ENCODE measurements around the gene LIPK. TPM values are rescaled to one million over a fixed set of nuclear protein-coding genes. Genes with fewer than 3 reads are reported as not detected.
"Not testable (repeated sequence)": the region's sequence is repeated elsewhere in the genome, so short reads cannot be mapped to it uniquely, and the experiment has no call there.

LIPK gene, protein sequence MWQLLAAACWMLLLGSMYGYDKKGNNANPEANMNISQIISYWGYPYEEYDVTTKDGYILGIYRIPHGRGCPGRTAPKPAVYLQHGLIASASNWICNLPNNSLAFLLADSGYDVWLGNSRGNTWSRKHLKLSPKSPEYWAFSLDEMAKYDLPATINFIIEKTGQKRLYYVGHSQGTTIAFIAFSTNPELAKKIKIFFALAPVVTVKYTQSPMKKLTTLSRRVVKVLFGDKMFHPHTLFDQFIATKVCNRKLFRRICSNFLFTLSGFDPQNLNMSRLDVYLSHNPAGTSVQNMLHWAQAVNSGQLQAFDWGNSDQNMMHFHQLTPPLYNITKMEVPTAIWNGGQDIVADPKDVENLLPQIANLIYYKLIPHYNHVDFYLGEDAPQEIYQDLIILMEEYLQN
- polyA plus RNA-seq = not detected

GRCh38 chr10:88705958-88706357, at the start of gene LIPK:
LIPK (plus strand) TSS chr10:88706249; CDS start chr10:88724544, 18,295 bp downstream.
- H3K27me3 Mint-ChIP-seq = no peaks in the 10 kb centered on the region
- H3K4me1 Mint-ChIP-seq = no peaks in the 10 kb centered on the region
- H3K4me3 Mint-ChIP-seq = no peak within 1 kb of the TSS
- no peaks in the 10 kb centered on the region for H3K36me3 Mint-ChIP-seq
- H3K9me3 Mint-ChIP-seq = no peaks in the 10 kb centered on the region
- H3K27ac Mint-ChIP-seq = no peak within 1 kb of the TSS

DNA sequence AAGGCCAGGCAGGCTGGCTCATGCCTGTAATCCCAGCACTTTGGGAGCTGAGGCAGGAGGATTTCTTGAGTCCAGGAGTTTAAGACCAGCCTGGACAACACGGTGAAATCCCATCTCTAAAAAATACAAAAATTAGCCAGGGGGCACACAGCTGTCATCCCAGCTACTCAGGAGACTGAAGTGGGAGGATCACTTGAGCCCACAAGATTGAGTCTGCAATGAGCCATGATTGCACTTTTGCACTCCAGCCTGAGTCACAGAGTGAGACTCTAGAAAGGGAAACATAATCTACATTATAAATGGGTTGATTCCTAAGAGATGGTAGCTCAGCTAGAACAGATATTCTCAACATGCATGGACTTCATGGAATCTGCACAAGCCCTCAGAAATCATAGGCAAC, 48.1 kb upstream of the LIPK start:
- no peaks in the 10 kb centered on the region for H3K27me3 Mint-ChIP-seq
- peaks cover 0 to 2% (median 0%) of the 10 kb centered on the region in 3 donors for H3K9me3 Mint-ChIP-seq
- no peak overlapping the region for H3K4me3 Mint-ChIP-seq
- H3K4me1 Mint-ChIP-seq = no peaks in the 10 kb centered on the region
- H3K27ac Mint-ChIP-seq = no peak overlapping the region
- no peaks in the 10 kb centered on the region for H3K36me3 Mint-ChIP-seq

DNA sequence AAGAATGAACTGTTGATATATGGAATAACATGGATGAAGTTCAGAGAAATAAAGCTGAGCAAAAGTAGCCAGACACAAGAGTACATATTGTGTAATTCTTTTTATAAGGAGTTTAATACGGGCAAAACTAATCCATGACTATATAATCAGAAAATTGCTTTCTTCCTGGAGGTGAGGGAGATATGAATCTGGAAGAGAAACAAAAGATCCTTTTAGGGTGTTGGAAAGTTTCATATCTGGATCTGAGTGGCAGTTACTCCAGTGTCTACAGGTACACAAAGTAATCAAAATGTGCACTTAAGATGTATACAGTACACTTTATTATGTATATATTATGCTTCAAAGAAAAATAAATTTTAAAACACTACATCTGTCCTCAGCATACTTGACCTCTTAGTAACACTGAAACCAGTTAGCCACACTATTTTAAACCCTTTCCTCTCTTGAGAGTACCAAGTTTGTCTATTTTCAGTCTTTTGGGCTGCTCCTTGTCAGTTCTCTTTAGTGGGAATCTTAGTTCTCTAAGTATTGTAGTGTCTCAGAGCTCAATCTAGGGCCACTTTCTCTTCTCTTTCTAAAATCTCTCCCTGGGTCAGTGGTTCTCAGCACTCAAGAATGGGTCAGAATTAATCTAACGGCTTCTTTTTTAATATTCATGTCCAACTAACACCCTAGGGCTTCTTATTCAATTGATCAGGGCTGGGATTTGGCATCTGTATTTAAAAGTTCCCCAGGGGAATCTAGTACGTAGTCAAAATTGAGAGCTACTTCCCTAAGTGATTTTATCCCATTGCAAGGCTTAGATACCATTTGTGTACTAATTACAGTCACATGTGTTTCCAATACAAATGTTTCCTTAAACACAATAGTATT, 46.1 kb upstream of the LIPK start:
- H3K27me3 Mint-ChIP-seq = peaks cover 2% of the 10 kb centered on the region
- peaks cover 0 to 2% (median 2%) of the 10 kb centered on the region in 3 donors for H3K9me3 Mint-ChIP-seq
- no peak overlapping the region for H3K4me3 Mint-ChIP-seq

DNA sequence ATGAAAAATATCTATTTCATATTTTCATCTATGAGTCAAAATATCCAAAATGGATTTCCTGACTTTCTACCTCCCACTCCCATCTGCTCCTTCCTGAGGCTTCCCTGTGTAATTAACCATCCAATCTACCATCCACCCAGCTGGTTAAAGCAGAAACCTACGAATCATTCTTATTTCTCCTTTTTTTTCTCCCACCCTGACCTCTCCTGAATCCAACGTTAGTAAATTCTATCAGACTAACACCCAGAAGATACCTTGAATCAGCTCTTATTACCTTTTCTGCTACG, 45.5 kb upstream of the LIPK start:
- no peak overlapping the region for H3K27ac Mint-ChIP-seq
- peaks cover 2% of the 10 kb centered on the region for H3K27me3 Mint-ChIP-seq
- H3K36me3 Mint-ChIP-seq = no peaks in the 10 kb centered on the region
- H3K4me3 Mint-ChIP-seq = no peak overlapping the region
- peaks cover 0 to 2% (median 2%) of the 10 kb centered on the region in 3 donors for H3K9me3 Mint-ChIP-seq
- no peaks in the 10 kb centered on the region for H3K4me1 Mint-ChIP-seq

More for the DNA sequence above, 46.1 kb upstream of the LIPK start:
- no peak overlapping the region for H3K27ac Mint-ChIP-seq
- H3K36me3 Mint-ChIP-seq = no peaks in the 10 kb centered on the region
- H3K4me1 Mint-ChIP-seq = no peaks in the 10 kb centered on the region

- Mint-ChIP-seq H3K36me3 (no peaks in the 10 kb centered on the region), H3K9me3 (peaks cover 0 to 2% (median 2%) of the 10 kb centered on the region in 3 donors), H3K4me1 (no peaks in the 10 kb centered on the region), H3K27ac (no peak overlapping the region), H3K27me3 (peaks cover 2% of the 10 kb centered on the region), H3K4me3 (no peak overlapping the region)
Observed at GRCh38 chr10:88661018-88661417, 45.0 kb upstream of the LIPK start.

GRCh38 chr10:88661577-88661976, 44.5 kb upstream of the LIPK start:
- no peak overlapping the region for H3K27ac Mint-ChIP-seq
- H3K27me3 Mint-ChIP-seq = peaks cover 2% of the 10 kb centered on the region
- H3K4me1 Mint-ChIP-seq = no peaks in the 10 kb centered on the region
- peaks cover 0 to 2% (median 2%) of the 10 kb centered on the region in 3 donors for H3K9me3 Mint-ChIP-seq
- H3K4me3 Mint-ChIP-seq = no peak overlapping the region
- H3K36me3 Mint-ChIP-seq = no peaks in the 10 kb centered on the region

DNA sequence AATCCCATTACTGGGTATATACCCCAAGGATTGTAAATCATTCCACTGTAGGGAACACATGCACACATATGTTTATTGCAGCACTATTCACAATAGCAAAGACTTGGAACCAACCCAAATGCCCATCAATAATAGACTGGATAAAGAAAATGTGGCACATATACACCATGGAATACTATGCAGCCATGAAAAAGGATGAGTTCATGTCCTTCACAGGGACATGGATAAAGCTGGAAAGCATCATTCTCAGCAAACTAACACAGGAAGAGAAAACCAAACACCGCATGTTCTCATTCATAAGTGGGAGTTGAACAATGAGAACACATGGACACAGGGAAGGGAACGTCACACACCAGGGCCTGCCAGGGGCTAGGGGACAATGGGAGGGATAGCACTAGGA, 42.9 kb upstream of the LIPK start:
- H3K27me3 Mint-ChIP-seq, H3K27ac Mint-ChIP-seq, H3K36me3 Mint-ChIP-seq, H3K9me3 Mint-ChIP-seq, H3K4me1 Mint-ChIP-seq, H3K4me3 Mint-ChIP-seq: not testable (repeated sequence)

DNA sequence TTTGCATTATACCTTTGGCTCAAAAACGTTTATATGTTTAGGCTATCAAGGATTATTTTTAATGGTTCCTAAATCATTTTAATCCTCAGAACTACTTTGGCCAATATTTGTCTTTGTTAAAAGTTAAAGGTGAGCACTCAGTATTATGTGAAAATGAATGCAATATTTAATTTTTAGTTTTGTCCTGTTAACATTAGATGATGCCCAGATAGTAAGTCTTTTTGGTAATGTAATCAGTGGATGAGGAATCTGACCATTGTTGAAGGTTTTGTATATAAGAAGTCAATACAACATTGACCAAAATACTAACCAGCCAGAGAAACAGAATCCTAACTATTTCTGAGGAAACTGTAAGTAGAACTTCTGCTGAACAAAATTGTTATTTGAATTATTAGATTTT, 41.9 kb upstream of the LIPK start, which contains the start of gene LIPF:
Gene LIPF, plus strand, starts transcription at position 301 of the 400 bp plus-strand sequence. CDS start 2,856 bp downstream, outside the sequence.
- Mint-ChIP-seq H3K4me1 (peaks cover 0 to under 1% (median 0%) of the 10 kb centered on the region in 3 donors), H3K4me3 (no peak within 1 kb of the TSS), H3K9me3 (peaks cover 0 to 2% (median 2%) of the 10 kb centered on the region in 3 donors), H3K36me3 (no peaks in the 10 kb centered on the region), H3K27me3 (peaks cover 2% of the 10 kb centered on the region), H3K27ac (no peak within 1 kb of the TSS)

DNA sequence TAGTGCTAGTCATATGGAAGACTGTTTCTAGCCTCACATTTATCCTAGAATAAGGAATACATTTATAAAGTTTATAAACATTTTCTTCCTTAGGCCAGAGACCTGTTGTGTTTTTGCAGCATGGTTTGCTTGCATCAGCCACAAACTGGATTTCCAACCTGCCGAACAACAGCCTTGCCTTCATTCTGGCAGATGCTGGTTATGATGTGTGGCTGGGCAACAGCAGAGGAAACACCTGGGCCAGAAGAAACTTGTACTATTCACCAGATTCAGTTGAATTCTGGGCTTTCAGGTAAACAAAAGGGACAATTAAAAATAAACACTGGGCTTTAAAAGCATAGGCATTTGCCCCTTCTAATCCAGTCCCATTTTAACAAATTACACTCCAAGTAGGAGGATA, 37.6 kb upstream of the LIPK start:
- H3K4me1 Mint-ChIP-seq = peaks cover 0 to 2% (median 2%) of the 10 kb centered on the region in 3 donors
- no peaks in the 10 kb centered on the region for H3K36me3 Mint-ChIP-seq
- no peaks in the 10 kb centered on the region for H3K27me3 Mint-ChIP-seq
- no peaks in the 10 kb centered on the region for H3K9me3 Mint-ChIP-seq
- no peak overlapping the region for H3K27ac Mint-ChIP-seq
- no peak overlapping the region for H3K4me3 Mint-ChIP-seq

DNA sequence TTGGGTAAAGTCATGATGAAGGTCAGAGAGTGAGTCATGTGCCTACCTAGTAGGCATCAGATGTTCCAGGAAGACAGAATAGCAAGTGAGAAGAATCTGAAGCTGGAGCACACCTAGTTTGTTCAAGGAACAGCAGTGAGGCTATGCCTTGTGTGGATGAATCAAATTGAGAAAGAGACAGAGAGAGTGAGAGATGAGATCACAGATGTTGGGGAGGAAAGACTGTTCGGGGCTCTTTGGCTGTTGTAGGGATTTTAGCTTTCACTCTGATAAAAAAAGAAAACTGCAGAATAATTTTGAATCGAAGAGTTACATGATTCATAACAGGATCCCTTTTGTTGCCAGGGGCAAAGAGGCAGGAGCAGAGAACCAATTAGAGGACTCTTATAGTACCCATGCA, 35.6 kb upstream of the LIPK start:
- Mint-ChIP-seq H3K36me3 (no peaks in the 10 kb centered on the region), H3K9me3 (no peaks in the 10 kb centered on the region), H3K27ac (no peak overlapping the region)

DNA sequence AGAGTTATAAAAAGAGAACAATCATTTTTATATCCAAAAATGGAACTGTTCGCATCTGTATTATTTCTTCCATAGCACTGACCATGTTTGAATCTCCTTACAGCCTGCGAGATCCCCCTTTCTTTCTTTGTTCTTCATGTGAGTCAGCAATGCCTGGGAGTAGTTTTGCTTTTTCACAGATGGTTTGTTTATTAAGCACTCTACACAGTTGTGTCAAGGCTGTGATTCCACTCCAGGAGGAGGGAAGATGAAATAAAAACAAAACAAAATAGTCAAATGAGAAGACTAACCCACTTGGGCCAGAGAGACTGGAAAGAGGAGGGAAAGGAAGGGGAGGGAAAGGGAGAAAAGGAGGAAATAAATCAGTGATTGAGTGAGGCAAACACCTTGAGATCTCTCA, 34.0 kb upstream of the LIPK start:
- Mint-ChIP-seq H3K27me3 (no peaks in the 10 kb centered on the region), H3K36me3 (no peaks in the 10 kb centered on the region), H3K4me1 (peaks cover 0 to 2% (median 2%) of the 10 kb centered on the region in 3 donors), H3K27ac (no peak overlapping the region), H3K9me3 (no peaks in the 10 kb centered on the region), H3K4me3 (no peak overlapping the region)

More for the DNA sequence above, 35.6 kb upstream of the LIPK start:
- H3K4me1 Mint-ChIP-seq = peaks cover 0 to 2% (median 2%) of the 10 kb centered on the region in 3 donors
- H3K4me3 Mint-ChIP-seq = no peak overlapping the region
- no peaks in the 10 kb centered on the region for H3K27me3 Mint-ChIP-seq

GRCh38 chr10:88676283-88677060, 29.6 kb upstream of the LIPK start:
- Mint-ChIP-seq H3K4me1 (no peaks in the 10 kb centered on the region), H3K27me3 (peaks cover 3% of the 10 kb centered on the region), H3K9me3 (no peaks in the 10 kb centered on the region), H3K4me3 (no peak overlapping the region), H3K36me3 (no peaks in the 10 kb centered on the region), H3K27ac (no peak overlapping the region)

GRCh38 chr10:88680958-88681357, 25.1 kb upstream of the LIPK start:
- Mint-ChIP-seq H3K9me3 (no peaks in the 10 kb centered on the region), H3K36me3 (no peaks in the 10 kb centered on the region), H3K27me3 (peaks cover 9% of the 10 kb centered on the region), H3K4me3 (no peak overlapping the region), H3K27ac (no peak overlapping the region), H3K4me1 (no peaks in the 10 kb centered on the region)

- Mint-ChIP-seq H3K27me3 (peaks cover 9% of the 10 kb centered on the region), H3K27ac (no peak overlapping the region), H3K36me3 (no peaks in the 10 kb centered on the region), H3K4me3 (no peak overlapping the region), H3K9me3 (no peaks in the 10 kb centered on the region), H3K4me1 (no peaks in the 10 kb centered on the region)
Observed at GRCh38 chr10:88682491-88682890, 23.6 kb upstream of the LIPK start.

Measured in IgD-negative memory B cell (primary cell).